GM12872 (cell line): ENCODE data around the gene MPPED2.

Experiments used
- CTCF ChIP-seq: IDR thresholded peaks from 3 replicates; pipeline ENCODE4 v1.5.1; 2011; ENCODE audit warnings: low read depth, mild to moderate bottlenecking, low read length, moderate library complexity; ENCODE audit not compliant: insufficient read depth

Gene MPPED2

GRCh38 chr11:30452114-30452513 is 134.0 kb downstream of the MPPED2 start:
- TF ChIP-seq CTCF = no peak

DNA sequence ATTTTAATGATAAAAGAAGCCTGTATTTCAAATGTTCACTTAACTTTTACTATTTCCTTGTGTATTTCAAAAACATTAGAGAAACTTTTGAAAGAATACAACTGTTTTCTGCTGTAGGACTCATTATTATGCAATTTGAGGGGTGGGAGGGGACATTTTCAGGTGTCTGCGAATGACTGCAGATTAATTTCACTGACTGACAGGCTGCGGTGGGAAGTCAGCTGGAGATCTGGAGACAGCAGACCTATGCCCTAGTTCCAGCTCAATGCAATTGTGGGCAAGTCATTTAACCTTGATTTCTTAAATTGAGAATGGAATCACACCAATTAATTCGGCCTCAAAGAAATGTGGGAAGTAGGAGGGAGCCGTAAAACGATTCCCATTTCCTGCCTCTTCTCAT is 134.5 kb downstream of the MPPED2 start:
- TF ChIP-seq CTCF = no peak

DNA sequence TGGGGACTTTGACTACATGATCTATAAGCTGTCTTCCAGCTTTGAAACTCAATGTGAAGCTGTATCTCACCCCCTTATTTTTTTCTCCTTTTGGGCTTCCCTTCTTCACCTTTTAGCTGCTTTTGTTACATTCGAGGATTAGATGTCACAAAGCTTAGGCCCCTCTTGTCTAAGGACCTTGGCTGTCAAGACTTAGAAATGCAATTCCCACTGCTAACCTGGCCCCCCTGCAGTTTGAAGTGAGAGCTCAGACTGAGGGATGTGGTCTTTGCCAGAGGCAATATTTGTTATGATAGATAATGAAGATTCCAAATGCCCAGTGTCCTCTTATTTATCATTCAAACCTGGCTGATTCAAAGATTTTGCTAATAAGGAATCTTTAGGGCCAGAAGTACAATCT is 135.0 kb downstream of the MPPED2 start:
- TF ChIP-seq CTCF = no peak

DNA sequence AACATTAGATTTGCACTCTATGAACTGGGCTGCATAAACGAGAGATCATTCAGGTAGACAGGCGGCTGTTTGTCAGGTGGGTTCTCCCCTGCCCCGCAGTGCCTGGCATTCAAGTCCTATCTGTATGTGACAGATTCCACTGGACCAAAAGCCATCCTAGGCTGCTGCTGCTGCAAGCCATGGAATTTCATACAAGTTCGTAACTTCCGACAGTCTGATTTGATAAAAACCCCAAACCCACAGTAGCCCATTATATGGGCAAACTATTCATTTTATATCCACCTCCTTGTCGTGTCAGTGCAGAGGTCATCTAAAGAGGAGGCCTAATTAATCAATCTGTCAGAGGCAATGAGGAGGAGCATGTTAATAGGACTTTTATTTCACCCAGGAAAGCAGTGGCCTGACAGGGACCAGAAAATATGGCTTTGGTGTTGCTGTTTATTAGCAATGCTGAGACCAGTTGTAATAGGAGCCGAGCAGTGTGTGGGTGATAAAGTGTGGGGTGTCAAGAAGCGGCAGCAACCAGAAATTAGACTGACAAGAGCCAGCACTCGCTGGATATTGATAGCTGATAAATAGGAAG is 139.0 kb downstream of the MPPED2 start:
- TF ChIP-seq CTCF = no peak

DNA sequence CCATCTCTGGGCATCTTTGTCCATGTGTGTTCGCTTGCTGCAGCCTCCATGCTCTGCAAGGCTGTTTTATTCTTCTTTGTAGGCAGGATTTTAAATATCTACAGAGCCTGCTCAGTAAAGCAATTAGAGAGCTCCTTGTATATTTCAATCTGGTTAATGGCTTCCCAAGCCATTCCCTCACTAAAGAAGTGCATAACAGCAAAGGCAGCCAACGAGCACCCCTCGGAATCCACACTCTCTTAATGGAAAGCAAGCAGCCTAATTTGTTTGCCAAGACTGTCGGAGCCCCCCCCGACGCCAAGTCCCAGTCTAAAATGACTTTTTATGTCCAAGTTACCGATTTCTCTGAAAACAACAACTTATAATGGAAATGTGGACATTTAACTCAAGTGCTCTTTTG is 139.6 kb downstream of the MPPED2 start:
- TF ChIP-seq CTCF = no peak

GRCh38 chr11:30445056-30445455 is 141.1 kb downstream of the MPPED2 start:
- TF ChIP-seq CTCF = no peak

DNA sequence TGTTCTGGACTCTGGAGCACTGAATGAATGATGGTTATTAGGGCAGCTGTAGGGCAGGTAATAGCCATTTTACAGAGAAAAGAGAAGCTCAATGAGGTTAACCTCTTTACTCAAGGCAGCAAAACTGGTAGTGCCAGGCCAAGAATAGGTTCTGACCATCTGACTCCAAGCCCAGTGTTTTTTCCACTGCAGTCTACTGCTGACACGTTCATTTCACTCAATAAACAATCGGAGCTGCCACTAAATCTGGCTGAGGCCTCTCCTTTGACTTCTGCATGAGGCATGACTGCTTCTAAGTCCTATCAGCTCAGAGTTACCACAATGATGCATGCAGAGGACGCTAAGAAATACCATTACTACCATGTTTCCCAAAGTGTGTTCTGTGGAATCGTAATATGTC is 145.6 kb downstream of the MPPED2 start:
- no peak for TF ChIP-seq CTCF
